HG02973 (cell line): Measurements from ENCODE around the gene BCL7B.
"Not testable (repeated sequence)": the region's sequence is repeated elsewhere in the genome, so short reads cannot be mapped to it uniquely, and the experiment has no call there.

Experiments
- ATAC-seq: cut with Tn5 transposase; IDR thresholded peaks from one replicate; pipeline ENCODE4 v1.9.1; 2021; ENCODE audit warnings: moderate library complexity; ENCODE audit not compliant: unreplicated experiment

The BCL7B gene

GRCh38 chr7:73504920-73505319, 52.6 kb downstream of the BCL7B start:
- ATAC-seq: no peak

- ATAC-seq: no peak
Observed at GRCh38 chr7:73504017-73504416, 53.5 kb downstream of the BCL7B start.

GRCh38 chr7:73503229-73503628, 54.3 kb downstream of the BCL7B start:
- no peak for ATAC-seq

GRCh38 chr7:73496626-73497025, 60.9 kb downstream of the BCL7B start:
- ATAC-seq: no peak

- ATAC-seq: not testable (repeated sequence)
Observed at GRCh38 chr7:73495507-73495906, 62.0 kb downstream of the BCL7B start.

GRCh38 chr7:73489976-73490375, 67.5 kb downstream of the BCL7B start:
- ATAC-seq: no peak

- no peak for ATAC-seq
Observed at GRCh38 chr7:73487486-73487885, 70.0 kb downstream of the BCL7B start.
